ENCODE results near the gene IL6. TPM values are rescaled to one million over a fixed set of nuclear protein-coding genes. Genes with fewer than 3 reads are reported as not detected.
"Not testable (repeated sequence)": the region's sequence is repeated elsewhere in the genome, so short reads cannot be mapped to it uniquely, and the experiment has no call there.

The IL6 gene
- total RNA-seq, 2 experiments from 2014 or later = 1.6 to 4.5 TPM

GRCh38 chr7:22757338-22757994 is 30.5 kb downstream of the IL6 start:
- no peaks in the 10 kb centered on the region for H3K36me3 Mint-ChIP-seq (ENCODE audit: low read depth)
- H3K4me1 Mint-ChIP-seq = no peaks in the 10 kb centered on the region
- intact Hi-C loops (cut with DNase I, micrococcal nuclease) = no loop called here
- no peak overlapping the region for H3K27ac Mint-ChIP-seq
- H3K4me3 Mint-ChIP-seq = no peak overlapping the region
- peaks cover 41% of the 10 kb centered on the region for H3K27me3 Mint-ChIP-seq
- H3K9me3 Mint-ChIP-seq (ENCODE audit: low read depth) = no peaks in the 10 kb centered on the region
- DNase-seq = no peak
- no peak for ATAC-seq
- CTCF ChIA-PET = interaction anchor here (1.9 kb wide), 1 partner anchor 25 kb away, joined by 6 read pairs; no protein-coding TSS in a partner anchor
- POLR2A ChIA-PET = no interaction called here

- Mint-ChIP-seq H3K4me3 (no peak overlapping the region), H3K27ac (no peak overlapping the region), H3K27me3 (peaks cover 46% of the 10 kb centered on the region), H3K36me3 (ENCODE audit: low read depth) (no peaks in the 10 kb centered on the region), H3K9me3 (ENCODE audit: low read depth) (no peaks in the 10 kb centered on the region), H3K4me1 (no peaks in the 10 kb centered on the region)
- CTCF ChIA-PET = interaction anchor here (1.1 to 1.8 kb wide), 2 partner anchors 198 to 297 kb away, joined by 3 to 4 read pairs; no protein-coding TSS in a partner anchor
- POLR2A ChIA-PET = no interaction called here
- intact Hi-C loops (cut with DNase I, micrococcal nuclease) = no loop called here
- ATAC-seq (no peak), DNase-seq (no peak)
Observed at GRCh38 chr7:22758576-22758975, 31.6 kb downstream of the IL6 start.

- H3K4me3 Mint-ChIP-seq = no peak overlapping the region
- no peaks in the 10 kb centered on the region for H3K36me3 Mint-ChIP-seq (ENCODE audit: low read depth)
- POLR2A ChIA-PET = no interaction called here
- H3K27me3 Mint-ChIP-seq = peaks cover 51% of the 10 kb centered on the region
- no peak overlapping the region for H3K27ac Mint-ChIP-seq
- no peak for ATAC-seq
- DNase-seq = no peak
- intact Hi-C loops (cut with DNase I, micrococcal nuclease) = no loop called here
- H3K4me1 Mint-ChIP-seq = no peaks in the 10 kb centered on the region
- CTCF ChIA-PET = interaction anchor here (0.7 to 1.8 kb wide), 3 partner anchors 19 to 199 kb away, joined by 3 to 4 read pairs (median 3); no protein-coding TSS in a partner anchor
- no peaks in the 10 kb centered on the region for H3K9me3 Mint-ChIP-seq (ENCODE audit: low read depth)
Observed at GRCh38 chr7:22759721-22760120, 32.7 kb downstream of the IL6 start.

- no peaks in the 10 kb centered on the region for H3K4me1 Mint-ChIP-seq
- no peak for ATAC-seq
- POLR2A ChIA-PET = no interaction called here
- no peak overlapping the region for H3K4me3 Mint-ChIP-seq
- DNase-seq = no peak
- CTCF ChIA-PET = interaction anchor here (1.1 to 1.6 kb wide), 2 partner anchors 12 to 19 kb away, joined by 3 read pairs; no protein-coding TSS in a partner anchor
- no peaks in the 10 kb centered on the region for H3K36me3 Mint-ChIP-seq (ENCODE audit: low read depth)
- H3K9me3 Mint-ChIP-seq (ENCODE audit: low read depth) = no peaks in the 10 kb centered on the region
- no peak overlapping the region for H3K27ac Mint-ChIP-seq
- intact Hi-C loops (cut with DNase I, micrococcal nuclease) = no loop called here
- H3K27me3 Mint-ChIP-seq = peaks cover 41% of the 10 kb centered on the region
Observed at GRCh38 chr7:22762866-22763265, 35.9 kb downstream of the IL6 start.

- Mint-ChIP-seq H3K4me3 (no peak overlapping the region), H3K27me3 (peaks cover 40% of the 10 kb centered on the region), H3K36me3 (ENCODE audit: low read depth) (no peaks in the 10 kb centered on the region), H3K9me3 (ENCODE audit: low read depth) (no peaks in the 10 kb centered on the region), H3K27ac (no peak overlapping the region), H3K4me1 (no peaks in the 10 kb centered on the region)
- ATAC-seq = no peak
- POLR2A ChIA-PET = no interaction called here
- CTCF ChIA-PET = interaction anchor here (1.9 kb wide), 1 partner anchor 19 kb away, joined by 5 read pairs; no protein-coding TSS in a partner anchor
- no peak for DNase-seq
- intact Hi-C loops (cut with DNase I, micrococcal nuclease) = no loop called here
Observed at GRCh38 chr7:22765609-22766008, 38.6 kb downstream of the IL6 start.

- no peak overlapping the region for H3K27ac Mint-ChIP-seq
- DNase-seq = no peak
- intact Hi-C loops (cut with DNase I, micrococcal nuclease) = no loop called here
- no peaks in the 10 kb centered on the region for H3K36me3 Mint-ChIP-seq (ENCODE audit: low read depth)
- H3K4me3 Mint-ChIP-seq = no peak overlapping the region
- CTCF ChIA-PET = interaction anchor here (1.5 kb wide), 1 partner anchor 11 kb away, joined by 4 read pairs; no protein-coding TSS in a partner anchor
- no peaks in the 10 kb centered on the region for H3K4me1 Mint-ChIP-seq
- POLR2A ChIA-PET = no interaction called here
- no peak for ATAC-seq
- peaks cover 23% of the 10 kb centered on the region for H3K27me3 Mint-ChIP-seq
- H3K9me3 Mint-ChIP-seq (ENCODE audit: low read depth) = no peaks in the 10 kb centered on the region
Observed at GRCh38 chr7:22771194-22771871, 44.3 kb downstream of the IL6 start.

- DNase-seq (no peak), ATAC-seq (no peak)
- Mint-ChIP-seq H3K27ac (no peak overlapping the region), H3K4me1 (no peaks in the 10 kb centered on the region), H3K36me3 (ENCODE audit: low read depth) (no peaks in the 10 kb centered on the region), H3K9me3 (ENCODE audit: low read depth) (no peaks in the 10 kb centered on the region), H3K4me3 (no peak overlapping the region), H3K27me3 (peaks cover 23% of the 10 kb centered on the region)
- POLR2A ChIA-PET = no interaction called here
- CTCF ChIA-PET = interaction anchor here (0.8 kb wide), 1 partner anchor 209 kb away, joined by 3 read pairs; no protein-coding TSS in a partner anchor
- intact Hi-C loops (cut with DNase I, micrococcal nuclease) = no loop called here
Observed at GRCh38 chr7:22771872-22772228, 44.9 kb downstream of the IL6 start.

GRCh38 chr7:22772885-22773284 is 45.9 kb downstream of the IL6 start:
- no peak for DNase-seq
- no peak overlapping the region for H3K4me3 Mint-ChIP-seq
- H3K27me3 Mint-ChIP-seq = peaks cover 23% of the 10 kb centered on the region
- CTCF ChIA-PET = no interaction called here
- H3K36me3 Mint-ChIP-seq (ENCODE audit: low read depth) = no peaks in the 10 kb centered on the region
- no peak for ATAC-seq
- intact Hi-C loops (cut with DNase I, micrococcal nuclease) = no loop called here
- H3K4me1 Mint-ChIP-seq = no peaks in the 10 kb centered on the region
- POLR2A ChIA-PET = no interaction called here
- H3K9me3 Mint-ChIP-seq (ENCODE audit: low read depth) = no peaks in the 10 kb centered on the region
- no peak overlapping the region for H3K27ac Mint-ChIP-seq

GRCh38 chr7:22776964-22777363 is 50.0 kb downstream of the IL6 start:
- no peak overlapping the region for H3K4me3 Mint-ChIP-seq
- intact Hi-C loops (cut with DNase I, micrococcal nuclease) = no loop called here
- H3K9me3 Mint-ChIP-seq (ENCODE audit: low read depth) = no peaks in the 10 kb centered on the region
- DNase-seq = no peak
- POLR2A ChIA-PET = no interaction called here
- H3K36me3 Mint-ChIP-seq (ENCODE audit: low read depth) = no peaks in the 10 kb centered on the region
- CTCF ChIA-PET = interaction anchor here (1.0 kb wide), 1 partner anchor 216 kb away, joined by 3 read pairs; no protein-coding TSS in a partner anchor
- H3K4me1 Mint-ChIP-seq = no peaks in the 10 kb centered on the region
- ATAC-seq = no peak
- H3K27me3 Mint-ChIP-seq = peaks cover 8% of the 10 kb centered on the region
- H3K27ac Mint-ChIP-seq = no peak overlapping the region

GRCh38 chr7:22779730-22780323 is 52.8 kb downstream of the IL6 start:
- H3K4me1 Mint-ChIP-seq; H3K27ac Mint-ChIP-seq; intact Hi-C loops (cut with DNase I, micrococcal nuclease): not testable (repeated sequence)

GRCh38 chr7:22781230-22781711 is 54.3 kb downstream of the IL6 start:
- Mint-ChIP-seq H3K9me3 (ENCODE audit: low read depth) (no peaks in the 10 kb centered on the region), H3K4me3 (no peak overlapping the region), H3K4me1 (no peaks in the 10 kb centered on the region), H3K27me3 (peaks cover 3% of the 10 kb centered on the region), H3K27ac (no peak overlapping the region), H3K36me3 (ENCODE audit: low read depth) (no peaks in the 10 kb centered on the region)
- ChIA-PET POLR2A (no interaction called here), CTCF (interaction anchor here (0.6 to 8.8 kb wide), 13 partner anchors 15 to 274 kb away, joined by 3 to 101 read pairs (median 4); partner anchors contain the start of gene IL6)
- DNase-seq (no peak), ATAC-seq (no peak)
- intact Hi-C loops (cut with DNase I, micrococcal nuclease) = no loop called here

More at GRCh38 chr7:22779730-22780323, 52.8 kb downstream of the IL6 start:
- H3K36me3 Mint-ChIP-seq (ENCODE audit: low read depth); H3K27me3 Mint-ChIP-seq; H3K4me3 Mint-ChIP-seq; DNase-seq; ATAC-seq; H3K9me3 Mint-ChIP-seq (ENCODE audit: low read depth): not testable (repeated sequence)
- POLR2A ChIA-PET = interaction anchor here (0.7 kb wide), 1 partner anchor 45 kb away, joined by 4 read pairs; no protein-coding TSS in a partner anchor
- CTCF ChIA-PET = interaction anchor here (1.6 to 8.8 kb wide), 3 partner anchors 53 to 276 kb away, joined by 5 to 101 read pairs (median 9); partner anchors contain the start of gene IL6

All from activated CD4-positive, alpha-beta T cell treated with anti-CD3 and anti-CD28 coated beads for 36 hours (primary cell).